GM12891 (cell line): Measurements from ENCODE around the gene TXNRD1.

ENCODE experiments used
- POLR2A ChIP-seq: IDR thresholded peaks from 2 replicates; pipeline ENCODE4 v1.6.1; 2011; ENCODE audit warnings: low read depth, low read length, control low read depth
- POLR2AphosphoS5 ChIP-seq: IDR thresholded peaks from 2 replicates; pipeline ENCODE4 v1.6.1; 2011; ENCODE audit warnings: low read depth, low read length, control low read depth
- SPI1 ChIP-seq: IDR thresholded peaks from 2 replicates; pipeline ENCODE4 v1.6.1; 2011; ENCODE audit warnings: low read depth, low read length, control low read depth
- TAF1 ChIP-seq: IDR thresholded peaks from 2 replicates; pipeline ENCODE4 v1.6.1; 2011; ENCODE audit warnings: low read depth, low read length, control low read depth

DNA sequence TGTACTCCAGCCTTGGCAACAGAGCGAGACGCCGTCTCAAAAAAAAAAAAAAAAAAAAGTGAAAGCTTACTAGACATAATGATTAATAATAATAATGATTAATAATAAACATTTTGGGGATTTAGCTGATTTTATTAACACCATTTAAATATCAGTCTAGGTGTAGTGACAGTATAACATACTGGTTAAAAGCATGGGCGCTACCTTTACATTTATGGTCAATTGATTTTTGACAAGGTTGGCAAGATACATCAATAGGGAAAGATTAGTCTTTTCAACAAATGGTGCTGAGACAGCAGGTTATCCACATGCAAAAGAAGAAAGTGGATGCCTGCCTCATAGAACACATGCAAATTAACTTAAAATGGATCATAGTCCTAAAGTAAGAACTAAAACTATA lies 34.3 kb downstream of the TXNRD1 start:
- TF ChIP-seq POLR2A (no peak), POLR2AphosphoS5 (no peak), TAF1 (no peak), SPI1 (no peak)
